ENCODE results near the gene MAP3K14.
A peak's percentile ranks its signal among the peaks of the same experiment; 100 is the strongest.
"Not testable (repeated sequence)": the region's sequence is repeated elsewhere in the genome, so short reads cannot be mapped to it uniquely, and the experiment has no call there.

Gene MAP3K14

DNA sequence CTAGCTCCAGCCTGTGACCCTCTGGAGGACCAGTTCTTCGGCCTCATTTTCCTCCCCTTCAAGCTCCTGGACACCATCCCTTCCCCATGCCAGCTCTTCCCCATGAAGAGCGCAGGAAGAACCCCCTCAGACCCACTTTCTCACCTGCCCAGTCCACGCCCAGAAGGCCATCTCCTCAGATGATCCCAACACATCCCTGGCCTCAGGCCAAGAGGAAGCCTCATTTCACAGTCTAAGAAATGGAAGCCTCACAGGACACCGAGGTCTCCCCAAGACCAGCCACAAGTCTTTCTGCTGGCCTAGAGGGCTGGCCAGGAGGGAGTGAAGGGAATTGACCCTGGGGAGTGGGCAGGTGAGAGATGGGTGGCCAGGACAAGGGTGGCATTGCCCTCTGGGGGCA is 62.9 kb downstream of the MAP3K14 start:
- DNase-seq = no peak

DNA sequence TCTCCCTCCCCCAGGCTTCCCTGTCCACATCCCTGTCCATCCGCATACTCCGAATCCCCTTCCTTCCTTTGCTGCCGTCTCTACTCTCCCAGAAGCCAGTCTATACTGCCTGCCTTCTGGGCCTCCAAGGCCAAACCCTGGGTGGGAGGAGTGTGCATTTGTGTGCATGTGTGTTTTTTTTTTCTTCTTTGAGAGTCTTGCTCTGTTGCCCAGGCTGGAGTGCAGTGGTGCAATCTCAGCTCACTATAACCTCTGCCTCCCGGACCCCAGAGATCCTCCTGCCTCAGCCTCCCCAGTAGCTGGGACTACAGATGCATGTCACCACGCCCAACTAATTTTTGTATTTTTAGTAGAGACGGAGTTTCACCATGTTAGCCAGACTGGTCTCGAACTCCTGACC is 63.6 kb downstream of the MAP3K14 start:
- DNase-seq = not testable (repeated sequence)

DNA sequence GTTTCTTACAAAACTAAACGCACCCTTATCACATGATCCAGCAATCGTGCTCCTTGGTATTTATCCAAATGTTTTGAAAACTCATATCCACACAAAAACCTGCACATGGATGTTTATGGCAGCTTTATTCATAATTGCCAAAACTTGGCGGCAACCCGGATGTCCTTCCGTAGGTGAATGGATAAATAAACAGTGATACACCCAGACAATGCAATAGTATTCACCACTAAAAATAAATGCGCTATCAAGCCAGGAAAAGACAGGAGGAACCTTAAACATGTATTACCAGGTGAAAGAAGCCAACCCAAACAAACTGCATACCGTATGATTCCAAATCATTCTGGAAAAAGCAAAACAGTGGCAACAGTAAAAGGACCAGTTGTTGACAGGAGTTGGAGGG is 64.9 kb downstream of the MAP3K14 start:
- DNase-seq = no peak

DNA sequence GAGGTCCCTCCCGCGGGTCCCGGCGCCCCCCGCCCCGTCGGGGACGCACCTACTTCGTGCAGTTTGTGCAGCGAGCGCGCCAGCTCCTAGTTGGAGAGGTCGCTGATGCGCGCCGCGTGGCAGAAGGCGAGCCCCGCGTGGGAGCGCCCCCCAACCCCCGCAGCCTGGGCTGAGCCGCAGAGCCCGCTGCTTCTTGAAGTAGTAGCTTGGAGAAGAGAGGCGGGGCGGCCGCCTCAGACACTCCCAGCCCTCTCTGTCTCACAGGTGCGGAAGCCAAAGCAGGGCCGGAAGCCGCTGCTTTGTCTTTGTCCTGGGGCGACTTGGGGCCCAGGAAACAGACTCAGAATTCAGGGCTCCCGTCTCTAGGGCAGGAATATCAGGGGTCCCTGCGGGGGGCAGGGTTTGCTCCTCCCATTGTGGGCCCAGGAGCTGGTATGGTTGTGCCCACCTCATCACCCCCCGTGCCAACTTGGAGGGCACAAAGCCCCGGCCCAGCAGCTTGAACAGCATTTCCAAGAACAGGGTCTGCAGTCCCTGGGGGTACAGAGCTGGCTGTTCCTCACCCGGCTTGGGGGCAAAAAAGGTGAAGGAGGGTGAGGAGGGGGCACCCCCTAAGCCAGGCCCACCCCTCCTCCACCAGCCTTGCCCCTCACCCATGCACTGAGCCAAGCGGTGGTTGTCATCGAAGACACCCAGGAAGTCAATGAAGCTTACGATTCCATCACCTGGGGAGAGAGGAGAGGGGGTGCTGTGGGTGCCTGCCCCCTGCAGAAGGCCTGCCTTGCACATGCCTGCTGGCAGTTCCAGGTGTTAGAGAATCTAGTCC is 68.5 kb downstream of the MAP3K14 start:
- DNase-seq = no peak

DNA sequence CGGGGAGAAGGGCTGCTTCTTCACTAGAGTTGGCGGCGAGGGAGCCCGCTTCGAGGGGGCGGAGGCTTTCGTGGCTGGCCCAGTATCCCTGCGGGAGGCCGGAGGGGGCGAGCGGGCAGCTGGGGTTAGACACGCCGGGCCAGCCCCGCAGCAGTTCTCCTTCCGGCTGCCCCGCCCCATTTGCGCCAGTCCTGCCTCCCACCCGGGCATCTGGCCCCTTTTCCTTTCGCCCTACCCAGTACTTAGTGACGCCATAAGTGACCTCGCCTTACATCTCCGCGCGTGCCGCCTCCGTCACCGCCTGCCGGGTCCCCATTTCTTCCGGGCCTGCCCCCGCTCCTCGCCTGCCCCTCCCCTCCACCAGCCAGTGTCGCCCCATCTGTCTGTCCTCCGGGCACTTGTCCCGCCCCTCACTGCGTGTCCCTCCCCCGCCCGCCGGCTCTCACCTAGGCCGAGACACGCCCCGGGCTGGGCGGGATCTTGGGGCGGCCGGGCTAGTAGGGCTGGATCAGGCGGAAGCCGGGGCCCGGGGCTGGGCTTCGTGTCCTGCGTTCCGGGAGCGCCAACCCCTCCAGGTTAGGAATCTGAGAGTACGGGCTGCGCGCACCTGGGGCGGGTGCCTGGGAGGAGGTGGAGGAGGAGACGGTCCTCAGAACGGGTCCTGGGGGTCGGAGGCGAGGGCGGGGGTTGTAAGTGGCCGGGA is 69.2 kb downstream of the MAP3K14 start:
- DNase-seq = peak; percentile 93 to 98

DNA sequence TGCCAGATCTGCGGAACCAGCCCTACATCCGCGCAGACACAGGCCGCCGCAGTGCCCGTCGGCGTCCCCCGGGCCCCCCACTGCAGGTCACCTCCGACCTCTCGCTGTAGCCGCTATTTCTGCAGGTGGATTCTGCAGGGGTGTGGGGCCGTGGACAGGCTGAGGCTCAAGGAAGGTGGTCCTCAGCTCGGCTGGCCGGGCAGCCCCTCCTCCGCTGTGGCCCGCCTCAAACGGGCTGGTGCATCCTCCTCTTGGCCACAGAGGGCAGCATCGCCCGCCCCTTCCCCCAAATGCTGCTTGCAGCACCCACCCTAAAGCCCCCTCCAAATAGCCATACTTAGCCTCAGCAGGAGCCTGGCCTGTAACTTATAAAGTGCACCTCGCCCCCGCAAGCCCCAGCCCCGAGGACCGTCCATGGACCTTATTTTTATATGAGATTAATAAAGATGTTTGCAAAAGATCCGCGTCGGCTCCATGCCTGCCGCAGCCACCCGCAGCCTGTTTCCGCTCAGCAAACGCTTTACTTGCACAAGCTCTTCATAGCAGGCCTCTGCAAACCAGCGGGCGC is 69.9 kb downstream of the MAP3K14 start:
- no peak for DNase-seq

DNA sequence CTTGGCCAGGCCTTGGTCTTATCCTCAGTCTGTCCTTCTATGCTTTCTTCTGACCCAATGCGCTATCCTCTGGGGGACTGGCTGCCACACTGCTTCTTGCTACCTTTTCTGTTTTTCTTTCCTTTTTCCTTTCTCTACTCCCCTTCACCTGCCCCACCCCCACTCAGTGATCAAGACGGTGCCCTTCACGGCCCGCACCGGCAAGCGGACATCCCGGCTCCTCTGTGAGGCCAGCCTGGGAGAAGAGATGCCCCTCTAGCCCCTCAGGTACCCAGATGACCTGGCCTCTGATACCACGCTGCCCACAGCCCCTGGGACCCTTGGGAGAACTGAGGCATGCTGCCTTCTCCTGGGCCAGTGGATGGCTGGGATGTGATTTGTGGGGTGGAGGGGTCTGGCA is 70.5 kb downstream of the MAP3K14 start:
- DNase-seq = no peak

DNA sequence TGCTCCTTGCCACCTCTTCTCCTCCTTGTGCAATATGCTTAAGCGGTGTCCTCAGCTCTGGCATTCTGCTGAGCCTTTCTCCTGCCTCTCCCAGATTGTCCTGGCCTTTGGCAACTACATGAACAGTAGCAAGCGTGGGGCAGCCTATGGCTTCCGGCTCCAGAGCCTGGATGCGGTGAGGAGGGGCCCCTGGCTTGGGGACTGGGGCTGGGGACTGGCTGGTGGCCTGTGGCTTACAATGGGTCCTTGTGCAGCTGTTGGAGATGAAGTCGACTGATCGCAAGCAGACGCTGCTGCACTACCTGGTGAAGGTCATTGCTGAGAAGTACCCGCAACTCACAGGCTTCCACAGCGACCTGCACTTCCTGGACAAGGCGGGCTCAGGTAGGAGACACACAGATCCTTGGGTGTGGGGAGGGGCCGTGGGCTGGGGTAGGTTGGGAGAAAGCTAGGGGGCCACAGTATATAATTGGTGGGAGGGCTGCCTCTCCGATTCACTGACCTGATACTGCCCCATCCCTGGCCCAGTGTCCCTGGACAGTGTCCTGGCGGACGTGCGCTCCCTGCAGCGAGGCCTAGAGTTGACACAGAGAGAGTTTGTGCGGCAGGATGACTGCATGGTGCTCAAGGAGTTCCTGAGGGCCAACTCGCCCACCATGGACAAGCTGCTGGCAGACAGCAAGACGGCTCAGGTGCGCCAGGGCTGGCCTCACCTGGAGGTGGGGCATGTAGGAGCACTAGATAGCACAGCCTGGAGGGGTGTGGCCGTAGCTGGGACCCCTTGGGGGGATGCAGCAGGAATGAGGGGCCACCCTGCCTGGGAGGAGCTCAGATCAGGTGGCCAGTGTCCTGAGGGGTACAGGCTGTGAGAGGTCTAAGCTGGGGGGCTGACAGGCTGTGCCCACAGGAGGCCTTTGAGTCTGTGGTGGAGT is 71.8 kb downstream of the MAP3K14 start:
- no peak for DNase-seq

DNA sequence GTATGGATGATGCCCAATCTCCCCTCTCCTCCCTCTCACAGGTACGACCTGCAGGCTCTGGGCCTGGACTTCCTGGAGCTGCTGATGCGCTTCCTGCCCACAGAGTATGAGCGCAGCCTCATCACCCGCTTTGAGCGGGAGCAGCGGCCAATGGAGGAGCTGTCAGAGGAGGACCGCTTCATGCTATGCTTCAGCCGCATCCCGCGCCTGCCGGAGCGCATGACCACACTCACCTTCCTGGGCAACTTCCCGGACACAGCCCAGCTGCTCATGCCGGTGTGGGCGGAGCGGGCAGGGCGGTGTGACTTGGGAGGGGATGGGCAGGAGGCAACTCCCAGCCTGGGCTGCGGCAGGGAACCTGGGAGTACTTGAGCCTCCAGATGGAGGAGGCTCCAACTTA is 73.1 kb downstream of the MAP3K14 start:
- DNase-seq = no peak

DNA sequence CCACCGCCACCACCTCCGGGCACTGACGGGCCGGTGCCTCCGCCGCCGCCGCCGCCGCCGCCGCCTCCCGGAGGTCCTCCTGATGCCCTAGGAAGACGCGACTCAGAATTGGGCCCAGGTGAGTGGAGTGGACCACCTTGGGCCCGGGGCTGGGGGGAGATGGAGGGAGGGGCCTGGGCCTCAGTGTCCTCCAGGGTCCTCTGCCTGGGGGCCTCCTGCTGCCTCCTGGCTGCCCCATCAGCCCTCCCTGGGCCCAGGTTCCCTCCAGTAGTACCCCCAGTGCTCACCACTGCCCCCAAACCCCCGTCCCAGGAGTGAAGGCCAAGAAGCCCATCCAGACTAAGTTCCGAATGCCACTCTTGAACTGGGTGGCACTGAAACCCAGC is 74.8 kb downstream of the MAP3K14 start:
- no peak for DNase-seq

DNA sequence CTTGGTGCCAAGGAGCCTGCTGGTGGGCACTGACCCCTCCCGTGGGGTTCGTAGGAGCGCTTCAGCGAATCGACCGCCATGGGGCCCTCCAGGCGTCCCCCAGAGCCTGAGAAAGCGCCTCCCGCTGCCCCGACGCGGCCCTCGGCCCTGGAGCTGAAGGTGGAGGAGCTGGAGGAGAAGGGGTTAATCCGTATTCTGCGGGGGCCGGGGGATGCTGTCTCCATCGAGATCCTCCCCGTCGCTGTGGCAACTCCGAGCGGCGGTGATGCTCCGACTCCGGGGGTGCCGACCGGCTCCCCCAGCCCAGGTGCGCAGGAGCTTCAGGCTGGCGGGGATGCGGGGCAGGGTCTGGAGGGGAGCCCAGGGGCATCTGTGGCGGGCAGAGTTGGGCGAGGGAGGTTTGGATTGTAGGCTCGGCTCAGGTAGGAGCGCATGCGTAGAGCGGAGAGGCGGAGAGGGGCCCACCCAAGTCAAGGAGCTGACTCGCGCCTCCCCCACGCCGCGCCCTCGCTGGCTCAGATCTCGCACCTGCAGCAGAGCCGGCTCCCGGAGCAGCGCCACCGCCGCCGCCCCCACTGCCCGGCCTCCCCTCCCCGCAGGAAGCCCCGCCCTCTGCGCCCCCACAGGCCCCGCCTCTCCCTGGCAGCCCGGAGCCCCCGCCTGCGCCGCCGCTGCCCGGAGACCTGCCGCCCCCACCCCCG is 75.3 kb downstream of the MAP3K14 start:
- DNase-seq = no peak

DNA sequence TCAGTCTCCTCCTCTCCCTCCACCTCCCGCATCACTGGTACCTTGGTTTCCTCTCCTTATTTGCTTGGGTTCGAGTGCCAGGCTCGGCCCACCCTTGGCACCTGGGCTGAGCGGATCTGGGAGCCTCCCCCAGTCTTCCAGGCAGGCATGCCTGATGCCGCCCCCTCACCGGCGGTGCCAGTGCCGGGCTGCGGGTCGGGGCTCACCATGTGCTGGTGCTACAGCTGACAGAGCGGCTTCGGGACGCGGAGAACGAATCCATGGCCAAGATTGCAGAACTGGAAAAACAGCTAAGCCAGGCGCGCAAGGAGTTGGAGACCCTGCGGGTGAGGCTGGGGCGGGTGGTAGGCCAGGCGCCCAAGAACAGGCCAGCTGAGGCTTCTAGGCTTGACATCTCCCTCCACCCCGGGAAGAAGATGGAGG is 75.9 kb downstream of the MAP3K14 start:
- no peak for DNase-seq

DNA sequence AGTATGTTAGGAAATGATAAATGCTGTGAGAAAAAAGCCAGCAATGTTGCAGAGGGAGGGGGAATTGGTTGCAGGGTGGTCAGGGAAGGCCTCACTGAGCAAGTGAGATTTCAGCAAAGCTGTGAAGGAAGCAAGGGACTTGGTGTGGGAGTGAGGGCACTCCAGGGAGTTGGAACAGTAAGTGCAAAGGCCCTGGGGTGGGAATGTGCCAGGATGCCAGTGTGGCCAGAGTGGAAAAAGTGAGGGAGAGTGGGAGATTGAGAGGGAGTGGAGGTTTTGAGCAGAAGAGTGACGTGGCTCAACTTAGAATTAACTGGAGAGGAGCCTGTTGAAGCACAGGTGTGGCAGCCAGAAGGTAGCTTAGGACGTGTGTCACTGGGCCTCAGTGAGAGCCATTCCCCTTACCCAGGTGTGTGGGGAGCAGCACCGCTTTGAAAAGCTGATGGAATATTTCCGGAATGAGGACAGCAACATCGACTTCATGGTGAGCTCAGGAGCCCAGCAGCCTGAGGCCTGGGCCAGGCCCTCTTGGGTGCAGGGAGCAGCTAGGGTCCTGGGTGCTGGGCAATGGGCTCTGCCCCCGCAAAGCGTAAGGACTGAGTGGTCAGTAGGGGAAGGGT is 78.6 kb downstream of the MAP3K14 start:
- DNase-seq = no peak

DNA sequence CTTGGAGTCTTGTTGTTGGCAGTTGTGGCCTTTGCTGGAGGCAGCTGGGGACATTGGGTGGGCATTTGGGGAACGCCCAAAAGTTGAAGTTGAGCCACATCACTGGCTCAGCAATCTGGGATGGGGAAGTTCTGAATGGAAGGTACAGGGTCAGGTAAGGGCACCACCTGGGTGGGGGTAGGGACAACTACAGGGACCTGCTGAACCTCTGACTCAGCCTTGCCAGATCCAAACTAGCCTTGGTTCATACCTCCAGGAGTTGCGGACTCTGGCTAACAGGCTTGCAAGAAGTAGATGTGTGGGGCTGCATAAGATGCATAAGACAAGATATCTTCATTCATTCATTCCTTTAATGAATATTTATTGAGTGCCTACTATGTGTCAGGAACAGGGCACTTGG is 79.1 kb downstream of the MAP3K14 start:
- no peak for DNase-seq

DNA sequence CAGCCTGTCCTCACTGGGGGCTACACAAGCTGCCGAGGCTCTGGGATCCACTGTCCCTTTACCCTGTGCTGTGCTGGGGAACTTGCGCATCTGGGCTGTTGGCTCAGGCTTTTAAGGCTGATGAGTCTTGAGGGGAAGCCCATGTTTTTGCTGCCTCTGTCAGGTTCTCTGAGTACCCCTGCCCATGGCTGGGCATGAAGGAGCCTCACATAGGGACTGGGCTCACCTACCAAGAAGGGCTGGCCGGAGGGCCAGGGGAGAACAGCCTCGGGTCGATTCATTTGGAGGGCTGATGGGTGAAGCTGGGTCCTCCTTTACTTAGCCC is 80.6 kb downstream of the MAP3K14 start:
- DNase-seq = no peak

DNA sequence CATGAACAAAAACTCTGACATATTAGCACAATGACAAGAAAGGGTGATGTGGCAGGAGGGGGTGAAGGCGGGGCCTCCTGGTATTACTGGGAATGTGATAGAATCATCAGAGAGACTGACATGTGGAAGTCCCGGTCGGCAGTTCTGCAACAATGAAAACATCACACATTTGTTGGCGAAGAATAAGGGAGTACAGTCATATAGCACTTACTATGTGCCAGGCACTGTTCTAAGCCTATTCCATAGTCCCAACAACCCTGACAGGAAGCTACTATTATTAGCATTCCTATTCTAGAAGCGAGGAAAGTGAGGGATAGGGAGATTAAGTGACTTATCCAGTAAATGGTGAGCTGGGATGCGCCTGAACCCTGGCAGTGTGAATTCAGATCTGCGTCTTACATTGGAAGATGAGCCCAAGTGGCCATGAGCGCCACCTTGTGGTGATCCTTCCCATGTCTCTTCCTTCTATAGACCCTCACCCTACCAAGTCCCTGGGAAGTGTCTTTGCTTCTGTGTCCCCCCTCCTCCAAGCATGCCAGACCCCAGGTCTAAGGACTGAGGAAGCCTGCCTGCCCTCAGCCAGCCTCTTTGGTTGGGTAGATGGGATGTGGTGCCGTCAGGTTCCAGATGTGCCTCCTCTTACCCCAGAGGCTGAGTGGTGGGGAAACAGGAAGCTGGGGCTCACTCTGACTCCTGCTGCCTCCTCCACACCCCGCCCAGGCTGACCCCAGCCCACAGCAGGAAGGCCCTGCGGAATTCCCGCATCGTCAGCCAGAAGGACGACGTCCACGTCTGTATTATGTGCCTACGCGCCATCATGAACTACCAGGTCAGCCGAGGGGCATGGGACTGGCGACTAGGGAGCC is 81.2 kb downstream of the MAP3K14 start:
- peak in 1 of 2 experiments; percentile 56 for DNase-seq

DNA sequence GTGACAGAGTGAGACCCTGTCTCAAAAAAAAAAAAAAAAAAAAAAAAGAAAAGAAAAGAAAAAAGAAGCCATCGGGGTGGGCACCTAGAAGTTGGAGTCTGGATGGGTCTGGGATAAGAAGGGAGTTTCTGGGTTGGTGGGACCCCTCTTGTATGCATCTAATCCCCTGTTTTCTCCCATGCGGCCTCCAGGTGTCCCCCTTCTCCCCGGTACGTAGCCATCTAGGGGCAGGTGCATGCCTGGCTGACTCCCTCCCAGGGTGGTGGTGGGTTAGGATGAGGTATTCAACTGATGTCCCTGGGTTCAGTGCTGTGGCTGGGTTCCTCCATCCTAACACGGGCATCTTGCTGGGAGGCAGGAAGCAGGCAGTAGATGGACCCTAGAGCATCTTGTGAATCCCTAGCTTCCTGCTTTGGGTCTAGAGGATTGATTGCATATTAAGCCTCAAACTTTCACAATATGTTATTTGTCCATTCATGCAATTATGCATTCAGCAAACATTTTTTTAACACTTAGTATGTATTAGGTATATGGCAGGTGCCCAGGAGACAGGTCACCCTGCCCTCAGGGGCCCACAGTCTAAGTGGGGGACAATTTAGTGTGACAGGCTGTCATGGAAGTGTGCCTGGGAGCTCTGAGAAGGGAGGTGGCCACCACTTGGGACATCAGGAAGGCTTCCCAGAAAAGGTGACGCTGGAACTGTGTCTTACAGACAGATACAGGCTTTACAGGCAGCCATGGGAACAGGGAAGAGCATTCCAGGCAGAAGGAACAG is 82.0 kb downstream of the MAP3K14 start:
- no peak for DNase-seq

DNA sequence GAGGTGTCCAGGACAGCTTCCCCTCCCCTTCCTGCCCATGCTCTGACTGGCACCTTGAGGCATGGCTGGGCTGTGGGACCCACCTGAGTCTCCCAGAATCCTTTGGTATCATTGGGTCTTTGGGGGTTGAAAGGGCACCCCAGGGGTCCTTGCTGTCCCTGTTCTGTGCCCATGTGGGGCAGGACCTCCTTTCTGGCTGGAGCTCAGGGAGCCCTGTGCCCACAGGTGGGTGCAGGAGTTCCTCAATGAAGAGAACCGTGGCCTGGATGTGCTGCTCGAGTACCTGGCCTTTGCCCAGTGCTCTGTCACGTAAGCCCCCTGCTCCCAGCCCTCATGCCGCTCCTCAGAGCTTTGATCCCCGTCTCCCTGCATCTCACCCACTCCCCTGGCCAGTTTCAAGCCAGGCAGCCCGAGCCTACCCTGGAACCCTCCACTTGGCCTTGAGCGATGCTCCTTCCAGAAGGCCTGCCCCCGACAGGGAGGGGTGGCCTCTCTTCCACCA is 83.3 kb downstream of the MAP3K14 start:
- DNase-seq = no peak

DNA sequence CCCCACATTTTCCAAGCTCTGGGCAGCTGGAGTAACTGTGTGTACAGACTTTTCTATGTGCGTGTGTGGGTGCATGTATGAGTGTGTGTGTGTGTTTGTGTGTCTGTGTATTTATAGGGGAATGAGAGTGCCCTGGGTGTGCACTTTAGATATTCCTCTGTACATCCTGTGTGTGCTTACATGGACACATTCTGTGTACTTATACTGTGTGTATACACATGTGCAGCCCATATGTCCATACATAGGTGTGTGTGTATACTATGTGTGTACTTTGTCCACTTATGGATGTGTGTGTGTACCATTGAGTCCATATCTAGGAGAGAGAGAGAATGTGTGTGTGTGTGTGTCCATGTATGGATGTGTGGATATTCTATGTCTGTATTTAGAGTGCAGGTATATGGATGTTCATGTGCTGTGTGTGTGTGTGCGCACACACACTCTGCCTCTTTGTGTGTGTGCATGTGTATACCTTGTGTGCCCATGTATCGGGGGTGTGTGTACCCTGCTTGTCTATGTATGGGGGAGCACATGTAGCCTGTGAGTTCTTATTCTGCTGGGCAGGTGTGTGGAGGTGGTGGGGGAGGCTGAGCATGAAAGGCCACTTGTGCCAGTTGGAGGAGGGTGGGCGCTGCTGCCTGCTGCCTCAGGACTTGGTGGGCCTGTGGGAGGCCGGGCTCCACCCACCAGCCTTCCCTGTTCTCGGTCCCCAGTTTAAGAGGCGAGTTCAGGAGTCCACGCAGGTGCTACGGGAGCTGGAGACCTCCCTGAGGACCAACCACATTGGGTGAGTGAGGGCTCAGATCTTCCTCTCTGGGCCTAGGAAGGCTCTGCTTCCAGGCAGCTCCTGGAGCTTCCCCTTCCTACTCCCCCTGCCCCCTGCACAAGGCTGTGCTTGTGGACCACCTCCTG is 84.1 kb downstream of the MAP3K14 start:
- DNase-seq = no peak

All from SW 1271 (cell line).